HG02588 (cell line): Measurements from ENCODE around the gene FCAR.
"Not testable (repeated sequence)": the region's sequence is repeated elsewhere in the genome, so short reads cannot be mapped to it uniquely, and the experiment has no call there.

Experiments
- ATAC-seq: cut with Tn5 transposase; IDR thresholded peaks from one replicate; pipeline ENCODE4 v1.9.1; 2021; ENCODE audit warnings: mild to moderate bottlenecking, moderate library complexity; ENCODE audit not compliant: unreplicated experiment

FCAR gene

GRCh38 chr19:54893406-54893805, 19.4 kb downstream of the FCAR start:
- ATAC-seq = no peak

- ATAC-seq = not testable (repeated sequence)
These were observed 20.1 kb downstream of the FCAR start for GRCh38 chr19:54894106-54894505.

- ATAC-seq = no peak
These were observed 22.0 kb downstream of the FCAR start for GRCh38 chr19:54896036-54896435.

GRCh38 chr19:54898685-54899084, 24.6 kb downstream of the FCAR start:
- ATAC-seq = not testable (repeated sequence)

GRCh38 chr19:54899646-54900045, 25.6 kb downstream of the FCAR start:
- ATAC-seq = not testable (repeated sequence)

- ATAC-seq = not testable (repeated sequence)
These were observed 27.1 kb downstream of the FCAR start for GRCh38 chr19:54901153-54901552.

- no peak for ATAC-seq
These were observed 28.0 kb downstream of the FCAR start for GRCh38 chr19:54902061-54902460.

GRCh38 chr19:54903303-54903702, 29.3 kb downstream of the FCAR start:
- no peak for ATAC-seq

GRCh38 chr19:54904261-54904660, 30.2 kb downstream of the FCAR start:
- ATAC-seq = not testable (repeated sequence)

- ATAC-seq = no peak
These were observed 31.4 kb downstream of the FCAR start for GRCh38 chr19:54905421-54905802.

- no peak for ATAC-seq
These were observed 31.9 kb downstream of the FCAR start, which contains the start of gene NCR1 for GRCh38 chr19:54905803-54906511. TSS of gene NCR1 (plus strand) at chr19:54906148. CDS start at chr19:54906188, 40 bp downstream.

- no peak for ATAC-seq
These were observed 32.8 kb downstream of the FCAR start for GRCh38 chr19:54906819-54907218.

- ATAC-seq = not testable (repeated sequence)
These were observed 33.9 kb downstream of the FCAR start for GRCh38 chr19:54907899-54908298.

- ATAC-seq = no peak
These were observed 42.8 kb downstream of the FCAR start for GRCh38 chr19:54916822-54917221.

GRCh38 chr19:54918499-54918898, 44.5 kb downstream of the FCAR start:
- ATAC-seq = no peak

- ATAC-seq = not testable (repeated sequence)
These were observed 45.9 kb downstream of the FCAR start for GRCh38 chr19:54919646-54920563.

- ATAC-seq = no peak
These were observed 47.0 kb downstream of the FCAR start for GRCh38 chr19:54921082-54921481.

GRCh38 chr19:54923276-54923675, 49.2 kb downstream of the FCAR start:
- no peak for ATAC-seq

GRCh38 chr19:54928299-54928698, 54.3 kb downstream of the FCAR start:
- no peak for ATAC-seq

- ATAC-seq = no peak
These were observed 63.9 kb downstream of the FCAR start for GRCh38 chr19:54937926-54938325.

- no peak for ATAC-seq
These were observed 64.9 kb downstream of the FCAR start for GRCh38 chr19:54938906-54939305.

- ATAC-seq = not testable (repeated sequence)
These were observed 65.5 kb downstream of the FCAR start for GRCh38 chr19:54939538-54939937.
